ENCODE results near the gene COL19A1. TPM values are rescaled to one million over a fixed set of nuclear protein-coding genes. Genes with fewer than 3 reads are reported as not detected.

COL19A1 gene
- total RNA-seq, 1 experiment from 2014 or later: not detected

GRCh38 chr6:69865126-69865525 lies 1.2 kb upstream of the COL19A1 start:
- no TSS peak for BruUV-seq (replicated peaks)
- H3K36me3 Mint-ChIP-seq (ENCODE audit: insufficient read depth, unreplicated experiment): no peaks in the 10 kb centered on the region
- POLR2A ChIA-PET: no interaction called here
- intact Hi-C loops (cut with micrococcal nuclease): no loop called here
- DNase-seq (ENCODE audit: unreplicated experiment): peak; percentile 38
- no peak for TF ChIP-seq CTCF (IDR thresholded peaks at IDR 0.05; ENCODE audit: unreplicated experiment)
- no peak overlapping the region for H3K4me3 Mint-ChIP-seq (ENCODE audit: unreplicated experiment)
- peaks cover 96% of the 10 kb centered on the region for H3K27me3 Mint-ChIP-seq (ENCODE audit: insufficient read depth, unreplicated experiment)
- no peaks in the 10 kb centered on the region for H3K9me3 Mint-ChIP-seq (ENCODE audit: unreplicated experiment)
- CTCF ChIA-PET: no interaction called here
- H3K27ac Mint-ChIP-seq (ENCODE audit: low read depth, unreplicated experiment): no peak overlapping the region
- H3K4me1 Mint-ChIP-seq (ENCODE audit: insufficient read depth, unreplicated experiment): no peaks in the 10 kb centered on the region

GRCh38 chr6:69866770-69867638 lies 648 bp downstream of the COL19A1 start:
- ChIA-PET POLR2A (no interaction called here), CTCF (interaction anchor here (1.2 kb wide), 1 partner anchor 28 kb away, joined by 3 read pairs; no protein-coding TSS in a partner anchor)
- Mint-ChIP-seq H3K9me3 (ENCODE audit: unreplicated experiment) (no peaks in the 10 kb centered on the region), H3K36me3 (ENCODE audit: insufficient read depth, unreplicated experiment) (no peaks in the 10 kb centered on the region), H3K27ac (ENCODE audit: low read depth, unreplicated experiment) (no peak overlapping the region), H3K4me3 (ENCODE audit: unreplicated experiment) (no peak overlapping the region), H3K4me1 (ENCODE audit: insufficient read depth, unreplicated experiment) (no peaks in the 10 kb centered on the region), H3K27me3 (ENCODE audit: insufficient read depth, unreplicated experiment) (peaks cover 89% of the 10 kb centered on the region)
- BruUV-seq (replicated peaks): no TSS peak
- intact Hi-C loops (cut with micrococcal nuclease): no loop called here
- DNase-seq (ENCODE audit: unreplicated experiment): no peak
- TF ChIP-seq CTCF (IDR thresholded peaks at IDR 0.05; ENCODE audit: unreplicated experiment): no peak

GRCh38 chr6:69867639-69867976 lies 1.3 kb downstream of the COL19A1 start:
- no peaks in the 10 kb centered on the region for H3K4me1 Mint-ChIP-seq (ENCODE audit: insufficient read depth, unreplicated experiment)
- H3K9me3 Mint-ChIP-seq (ENCODE audit: unreplicated experiment): no peaks in the 10 kb centered on the region
- peaks cover 83% of the 10 kb centered on the region for H3K27me3 Mint-ChIP-seq (ENCODE audit: insufficient read depth, unreplicated experiment)
- no peaks in the 10 kb centered on the region for H3K36me3 Mint-ChIP-seq (ENCODE audit: insufficient read depth, unreplicated experiment)
- no TSS peak for BruUV-seq (replicated peaks)
- ChIA-PET POLR2A (no interaction called here), CTCF (no interaction called here)
- no peak overlapping the region for H3K4me3 Mint-ChIP-seq (ENCODE audit: unreplicated experiment)
- intact Hi-C loops (cut with micrococcal nuclease): no loop called here
- no peak for DNase-seq (ENCODE audit: unreplicated experiment)
- TF ChIP-seq CTCF (IDR thresholded peaks at IDR 0.05; ENCODE audit: unreplicated experiment): no peak
- no peak overlapping the region for H3K27ac Mint-ChIP-seq (ENCODE audit: low read depth, unreplicated experiment)

GRCh38 chr6:69868252-69868804 lies 2.0 kb downstream of the COL19A1 start:
- H3K27ac Mint-ChIP-seq (ENCODE audit: low read depth, unreplicated experiment): no peak overlapping the region
- H3K36me3 Mint-ChIP-seq (ENCODE audit: insufficient read depth, unreplicated experiment): no peaks in the 10 kb centered on the region
- intact Hi-C loops (cut with micrococcal nuclease): no loop called here
- no peak overlapping the region for H3K4me3 Mint-ChIP-seq (ENCODE audit: unreplicated experiment)
- ChIA-PET CTCF (no interaction called here), POLR2A (no interaction called here)
- DNase-seq (ENCODE audit: unreplicated experiment): no peak
- peaks cover 79% of the 10 kb centered on the region for H3K27me3 Mint-ChIP-seq (ENCODE audit: insufficient read depth, unreplicated experiment)
- no TSS peak for BruUV-seq (replicated peaks)
- no peaks in the 10 kb centered on the region for H3K4me1 Mint-ChIP-seq (ENCODE audit: insufficient read depth, unreplicated experiment)
- H3K9me3 Mint-ChIP-seq (ENCODE audit: unreplicated experiment): no peaks in the 10 kb centered on the region
- TF ChIP-seq CTCF (IDR thresholded peaks at IDR 0.05; ENCODE audit: unreplicated experiment): no peak
